DND-41 (cell line): Measurements from ENCODE around the gene ROCK2.

Source experiments
- ATAC-seq: fragments of 200-7000 bp; cut with Tn5 transposase; 3 replicates; pipeline ENCODE4 v1.9.1; 2021; ENCODE audit warnings: low read depth; ENCODE audit not compliant: insufficient read depth
- DNase-seq: peaks from one replicate; pipeline ENCODE4 v3.0.0-alpha.2; 2020
- H2AFZ ChIP-seq: 2 replicates; pipeline ENCODE4 v1.6.0; 2012; ENCODE audit warnings: low read depth, low read length
- H3K27ac ChIP-seq: 2 replicates; pipeline ENCODE4 v1.5.1; 2012; ENCODE audit warnings: low read length, inconsistent platforms
- H3K27me3 ChIP-seq: fragments of 200-600 bp; sonication (generic); 2 replicates; pipeline ENCODE4 v1.6.0; 2012; ENCODE audit warnings: low read length, mild to moderate bottlenecking, inconsistent platforms; ENCODE audit not compliant: insufficient read depth, poor library complexity
- H3K36me3 ChIP-seq: 2 replicates; pipeline ENCODE4 v1.5.1; 2012; ENCODE audit warnings: low read length, inconsistent platforms; ENCODE audit not compliant: insufficient read depth
- H3K4me1 ChIP-seq: 2 replicates; pipeline ENCODE4 v1.5.1; 2012; ENCODE audit warnings: mild to moderate bottlenecking, low read length; ENCODE audit not compliant: insufficient read depth
- H3K4me2 ChIP-seq: 2 replicates; pipeline ENCODE4 v1.6.0; 2012; ENCODE audit warnings: mild to moderate bottlenecking, moderate library complexity, low read length, inconsistent platforms; ENCODE audit not compliant: insufficient read depth
- H3K4me3 ChIP-seq, 2 experiments: fragments of 200-600 bp in 1 of 2; shearing (Covaris generic) in 1 of 2; 2 replicates each; pipeline ENCODE4 v1.5.1; 2012 to 2016; ENCODE audit warnings: inconsistent platforms in 2 of 2, low read length in 2 of 2, mild to moderate bottlenecking in 2 of 2, low read depth in 1 of 2, moderate library complexity in 1 of 2
- H3K79me2 ChIP-seq: 2 replicates; pipeline ENCODE4 v1.6.0; 2012; ENCODE audit warnings: low read length, inconsistent platforms; ENCODE audit not compliant: insufficient read depth
- H3K9ac ChIP-seq: 2 replicates; pipeline ENCODE4 v1.6.0; 2012; ENCODE audit warnings: low read depth, mild to moderate bottlenecking, inconsistent platforms, low read length, moderate library complexity
- H3K9me3 ChIP-seq: 2 replicates; pipeline ENCODE4 v1.5.1; 2012; ENCODE audit warnings: low read length, moderate library complexity, mild to moderate bottlenecking, inconsistent platforms; ENCODE audit not compliant: insufficient read depth, severe bottlenecking
- H4K20me1 ChIP-seq: 2 replicates; pipeline ENCODE4 v1.6.0; 2012; ENCODE audit warnings: low read length; ENCODE audit not compliant: insufficient read depth
- EZH2 ChIP-seq: IDR thresholded peaks from 3 replicates; pipeline ENCODE4 v1.6.1; 2012; ENCODE audit warnings: borderline replicate concordance, low read depth, mild to moderate bottlenecking, moderate library complexity, low read length, inconsistent platforms; ENCODE audit not compliant: severe bottlenecking
- TF ChIP-seq, protein P1 (sequence below): IDR thresholded peaks from 2 replicates; pipeline ENCODE4 v1.5.1; 2012; ENCODE audit warnings: borderline replicate concordance, low read length, moderate library complexity, mild to moderate bottlenecking; ENCODE audit not compliant: poor library complexity, severe bottlenecking; ENCODE audit errors: extremely low read depth

ROCK2 gene

DNA sequence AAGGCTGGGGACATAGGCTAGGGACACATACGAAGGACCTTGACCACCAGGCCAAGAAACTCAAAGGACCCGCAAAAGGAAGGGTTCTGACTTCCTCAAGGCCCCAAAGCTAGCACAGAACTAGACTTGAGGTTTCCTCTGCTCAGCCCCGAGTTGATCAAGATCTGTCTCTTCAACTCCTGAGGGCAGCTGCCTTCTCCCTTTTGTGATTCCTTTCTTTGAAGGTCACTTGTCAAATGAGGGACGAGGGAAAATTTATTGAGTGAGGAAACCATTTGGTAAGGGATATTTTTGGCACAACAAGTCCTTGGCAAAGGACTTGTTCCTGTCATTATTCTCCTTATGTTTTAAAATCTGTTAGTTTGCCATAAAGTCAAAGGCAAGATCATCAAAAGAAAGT is 12.3 kb upstream of the ROCK2 start:
- Histone ChIP-seq H3K9me3 (no peaks in the 10 kb centered on the region), H4K20me1 (no peaks in the 10 kb centered on the region), H3K4me1 (no peaks in the 10 kb centered on the region), H3K4me3 (no peak overlapping the region), H3K9ac (no peak overlapping the region), H3K79me2 (no peaks in the 10 kb centered on the region), H3K36me3 (no peaks in the 10 kb centered on the region), H3K27me3 (no peaks in the 10 kb centered on the region), H3K4me2 (no peak overlapping the region), H2AFZ (no peak overlapping the region), H3K27ac (no peak overlapping the region)
- DNase-seq (no peak), ATAC-seq (no peak)
- no peak for TF ChIP-seq EZH2
- TF ChIP-seq, protein P1, sequence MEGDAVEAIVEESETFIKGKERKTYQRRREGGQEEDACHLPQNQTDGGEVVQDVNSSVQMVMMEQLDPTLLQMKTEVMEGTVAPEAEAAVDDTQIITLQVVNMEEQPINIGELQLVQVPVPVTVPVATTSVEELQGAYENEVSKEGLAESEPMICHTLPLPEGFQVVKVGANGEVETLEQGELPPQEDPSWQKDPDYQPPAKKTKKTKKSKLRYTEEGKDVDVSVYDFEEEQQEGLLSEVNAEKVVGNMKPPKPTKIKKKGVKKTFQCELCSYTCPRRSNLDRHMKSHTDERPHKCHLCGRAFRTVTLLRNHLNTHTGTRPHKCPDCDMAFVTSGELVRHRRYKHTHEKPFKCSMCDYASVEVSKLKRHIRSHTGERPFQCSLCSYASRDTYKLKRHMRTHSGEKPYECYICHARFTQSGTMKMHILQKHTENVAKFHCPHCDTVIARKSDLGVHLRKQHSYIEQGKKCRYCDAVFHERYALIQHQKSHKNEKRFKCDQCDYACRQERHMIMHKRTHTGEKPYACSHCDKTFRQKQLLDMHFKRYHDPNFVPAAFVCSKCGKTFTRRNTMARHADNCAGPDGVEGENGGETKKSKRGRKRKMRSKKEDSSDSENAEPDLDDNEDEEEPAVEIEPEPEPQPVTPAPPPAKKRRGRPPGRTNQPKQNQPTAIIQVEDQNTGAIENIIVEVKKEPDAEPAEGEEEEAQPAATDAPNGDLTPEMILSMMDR: no peak

DNA sequence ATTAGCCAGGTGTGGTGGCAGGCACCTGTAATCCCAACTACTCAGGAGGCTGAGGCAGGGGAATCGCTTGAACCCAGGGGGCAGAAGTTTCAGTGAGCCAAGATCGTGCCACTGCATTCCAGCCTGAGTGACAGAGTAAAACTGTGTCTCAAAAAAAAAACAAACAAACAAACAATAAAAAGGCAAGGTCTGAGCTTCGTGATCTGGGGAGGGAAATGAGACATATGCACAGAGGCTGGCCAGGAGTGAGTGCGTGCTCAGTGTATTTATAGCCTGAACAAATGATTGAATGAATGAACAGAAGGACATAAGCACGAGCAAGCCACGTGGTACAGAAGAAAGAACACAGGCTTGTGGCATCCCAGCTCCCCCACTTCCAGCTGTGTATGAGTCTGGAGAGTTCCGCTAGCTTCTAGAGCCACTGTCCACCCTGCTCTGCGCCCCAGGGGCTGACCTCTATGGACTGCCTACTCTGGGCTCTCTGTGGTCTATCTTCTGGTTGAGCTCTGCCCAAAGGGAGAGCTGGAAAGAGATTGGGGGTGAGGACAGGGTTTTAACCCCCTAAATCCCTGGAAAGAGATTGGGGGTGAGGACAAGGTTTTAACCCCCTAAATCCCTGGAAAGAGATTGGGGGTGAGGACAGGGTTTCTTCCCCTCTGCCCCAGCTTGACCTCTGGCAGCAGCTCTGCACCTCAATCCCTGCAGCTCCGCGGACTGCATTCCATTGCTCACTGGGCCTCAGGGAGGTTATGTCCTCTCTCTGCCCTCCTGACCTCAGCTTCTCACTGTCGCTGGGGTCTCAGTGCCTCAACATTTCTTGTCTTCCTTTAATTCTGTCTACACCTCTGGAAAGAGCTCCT is 11.0 kb upstream of the ROCK2 start:
- no peak for DNase-seq
- Histone ChIP-seq H4K20me1 (no peaks in the 10 kb centered on the region), H3K4me2 (no peak overlapping the region), H3K27ac (no peak overlapping the region), H3K4me3 (no peak overlapping the region), H3K9ac (no peak overlapping the region), H3K36me3 (no peaks in the 10 kb centered on the region), H2AFZ (no peak overlapping the region), H3K9me3 (no peaks in the 10 kb centered on the region), H3K79me2 (no peaks in the 10 kb centered on the region), H3K27me3 (no peaks in the 10 kb centered on the region), H3K4me1 (no peaks in the 10 kb centered on the region)
- no peak for TF ChIP-seq EZH2
- TF ChIP-seq, protein P1: no peak
- no peak for ATAC-seq

DNA sequence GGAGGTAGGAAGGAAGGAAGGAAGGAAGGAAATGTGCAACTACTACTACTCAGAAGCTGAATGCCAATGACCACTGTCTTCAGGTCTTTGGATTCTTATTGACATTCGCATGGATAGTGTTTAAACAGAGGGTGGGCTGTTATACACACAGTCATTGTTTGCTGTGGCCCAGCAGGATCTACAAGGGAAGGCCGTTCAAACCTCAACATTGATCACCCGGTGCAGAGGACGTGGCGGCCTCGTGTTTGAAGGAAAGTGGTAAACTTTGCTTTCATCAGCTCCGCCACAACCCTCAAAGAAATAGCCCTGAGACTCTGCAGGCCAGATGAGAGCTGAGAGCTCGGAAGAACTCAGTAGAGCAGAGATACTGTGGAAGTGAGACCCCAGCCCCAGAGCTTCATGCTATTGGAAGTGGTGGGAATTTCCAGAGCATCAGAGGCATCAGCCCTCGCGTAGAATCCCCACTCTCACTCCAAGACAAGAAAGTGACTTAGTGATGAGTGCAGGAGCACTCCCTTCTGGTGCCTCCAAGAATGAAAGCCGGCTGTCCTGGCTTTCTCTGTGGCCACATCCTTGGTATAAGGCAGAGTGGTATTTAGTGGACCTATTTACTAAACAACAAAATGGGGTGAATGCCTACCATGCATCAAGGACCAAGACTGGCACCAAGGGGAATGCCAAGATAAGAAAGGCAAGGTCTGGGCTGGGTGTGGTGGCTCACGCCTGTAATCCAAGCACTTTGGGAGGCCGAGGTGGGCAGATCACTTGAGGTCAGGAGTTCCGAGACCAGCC is 10.1 kb upstream of the ROCK2 start:
- no peak for DNase-seq
- no peak for TF ChIP-seq EZH2
- TF ChIP-seq, protein P1: no peak
- H3K9me3 ChIP-seq: no peaks in the 10 kb centered on the region

More for the DNA sequence above, 10.1 kb upstream of the ROCK2 start:
- Histone ChIP-seq H3K36me3 (no peaks in the 10 kb centered on the region), H3K4me1 (no peaks in the 10 kb centered on the region), H3K9ac (no peak overlapping the region), H3K27ac (no peak overlapping the region), H3K4me2 (no peak overlapping the region), H3K27me3 (no peaks in the 10 kb centered on the region), H3K4me3 (no peak overlapping the region), H2AFZ (no peak overlapping the region), H4K20me1 (no peaks in the 10 kb centered on the region), H3K79me2 (no peaks in the 10 kb centered on the region)
- ATAC-seq: no peak
